Ascending aorta (tissue), 2 donors: ENCODE results near the gene PPID. TPM values are rescaled to one million over a fixed set of nuclear protein-coding genes. Genes with fewer than 3 reads are reported as not detected.

Source experiments
- DNase-seq, 2 donors: peaks; one replicate each; pipeline ENCODE4 v3.0.0-alpha.2; 2019; ENCODE audit warnings: low spot score in 2 of 2
- H3K27ac ChIP-seq, 2 donors: fragments of 200-600 bp; sonication (generic); one replicate each; pipeline ENCODE4 v1.5.1; 2016 to 2017; ENCODE audit warnings: mild to moderate bottlenecking in 1 of 2
- H3K27me3 ChIP-seq: fragments of 200-600 bp; sonication (generic); one replicate; pipeline ENCODE4 v1.5.1; 2017
- H3K36me3 ChIP-seq, 2 donors: fragments of 200-600 bp; sonication (generic); one replicate each; pipeline ENCODE4 v1.5.1; 2016
- H3K4me1 ChIP-seq, 2 donors: fragments of 200-600 bp; sonication (generic); one replicate each; pipeline ENCODE4 v1.5.1; 2016 to 2017; ENCODE audit warnings: mild to moderate bottlenecking in 1 of 2
- H3K4me3 ChIP-seq, 2 donors: fragments of 200-600 bp; sonication (generic); one replicate each; pipeline ENCODE4 v1.5.1; 2016 to 2017; ENCODE audit warnings: mild to moderate bottlenecking in 1 of 2
- H3K9me3 ChIP-seq, 2 donors: fragments of 200-600 bp; sonication (generic); one replicate each; pipeline ENCODE4 v1.5.1; 2016
- intact Hi-C: fragments of 100-400 bp; cut with DNase I; formaldehyde crosslinking; loops from one replicate; pipeline ENCODE4 v1.15.1; 2023
- total RNA-seq: library from RNA; depleted of rRNA; stranded (reverse); fragments of >200 nt; gene quantifications from one replicate; pipeline ENCODE4 v1.1.0, GENCODE V29; 2016
- TF ChIP-seq, protein P1 (sequence below), 3 experiments: fragments of 200-600 bp in 2 of 3; fragments of 450-650 bp in 1 of 3; sonication (generic) in 2 of 3; IDR thresholded peaks; one replicate each; pipeline ENCODE4 v1.5.1; 2016 to 2019; ENCODE audit warnings: antibody characterized with exemption in 3 of 3, mild to moderate bottlenecking in 1 of 3, moderate library complexity in 1 of 3

Gene PPID
- total RNA-seq, 1 donor from 2014 or later, result 20.8 TPM

DNA sequence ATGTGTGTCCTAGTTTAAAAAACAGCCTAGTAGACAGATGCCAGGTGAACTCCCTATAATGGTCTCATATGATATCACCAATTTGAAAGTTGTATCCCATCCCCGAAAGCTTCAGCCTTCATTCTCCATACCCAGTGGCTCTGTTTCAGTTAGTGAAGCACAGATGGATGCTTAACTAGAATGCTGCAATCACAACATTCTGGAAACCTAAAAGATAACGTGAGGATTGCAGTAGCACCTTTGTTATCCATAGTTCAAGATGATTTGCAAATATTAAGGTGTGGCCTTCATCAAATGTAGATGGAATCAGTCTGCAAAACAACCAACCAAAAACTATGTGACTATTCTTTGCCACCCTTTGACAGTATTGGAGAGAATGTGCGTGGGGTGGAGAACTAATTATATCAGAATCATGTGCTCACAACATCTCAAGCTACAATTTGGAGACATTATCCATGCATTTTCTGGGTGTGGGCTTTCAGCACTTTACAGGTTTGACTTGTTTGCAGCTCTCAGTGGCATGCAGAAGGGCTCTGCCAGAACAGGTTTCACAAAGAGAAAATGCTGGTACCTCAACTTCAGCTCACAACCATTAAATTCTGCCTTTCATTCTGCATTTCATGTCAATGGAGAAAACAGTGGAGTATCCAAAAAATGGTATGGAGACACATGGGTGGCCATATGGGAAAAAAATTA is 18.3 kb upstream of the PPID start:
- TF ChIP-seq, protein P1, sequence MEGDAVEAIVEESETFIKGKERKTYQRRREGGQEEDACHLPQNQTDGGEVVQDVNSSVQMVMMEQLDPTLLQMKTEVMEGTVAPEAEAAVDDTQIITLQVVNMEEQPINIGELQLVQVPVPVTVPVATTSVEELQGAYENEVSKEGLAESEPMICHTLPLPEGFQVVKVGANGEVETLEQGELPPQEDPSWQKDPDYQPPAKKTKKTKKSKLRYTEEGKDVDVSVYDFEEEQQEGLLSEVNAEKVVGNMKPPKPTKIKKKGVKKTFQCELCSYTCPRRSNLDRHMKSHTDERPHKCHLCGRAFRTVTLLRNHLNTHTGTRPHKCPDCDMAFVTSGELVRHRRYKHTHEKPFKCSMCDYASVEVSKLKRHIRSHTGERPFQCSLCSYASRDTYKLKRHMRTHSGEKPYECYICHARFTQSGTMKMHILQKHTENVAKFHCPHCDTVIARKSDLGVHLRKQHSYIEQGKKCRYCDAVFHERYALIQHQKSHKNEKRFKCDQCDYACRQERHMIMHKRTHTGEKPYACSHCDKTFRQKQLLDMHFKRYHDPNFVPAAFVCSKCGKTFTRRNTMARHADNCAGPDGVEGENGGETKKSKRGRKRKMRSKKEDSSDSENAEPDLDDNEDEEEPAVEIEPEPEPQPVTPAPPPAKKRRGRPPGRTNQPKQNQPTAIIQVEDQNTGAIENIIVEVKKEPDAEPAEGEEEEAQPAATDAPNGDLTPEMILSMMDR (IDR thresholded peaks at IDR 0.05), result no peak
- Histone ChIP-seq H3K27me3 (no peaks in the 10 kb centered on the region), H3K4me3 (no peak overlapping the region), H3K36me3 (no peaks in the 10 kb centered on the region), H3K27ac (no peak overlapping the region), H3K4me1 (no peaks in the 10 kb centered on the region), H3K9me3 (no peaks in the 10 kb centered on the region)
- intact Hi-C loops, result no loop called here
- no peak for DNase-seq

DNA sequence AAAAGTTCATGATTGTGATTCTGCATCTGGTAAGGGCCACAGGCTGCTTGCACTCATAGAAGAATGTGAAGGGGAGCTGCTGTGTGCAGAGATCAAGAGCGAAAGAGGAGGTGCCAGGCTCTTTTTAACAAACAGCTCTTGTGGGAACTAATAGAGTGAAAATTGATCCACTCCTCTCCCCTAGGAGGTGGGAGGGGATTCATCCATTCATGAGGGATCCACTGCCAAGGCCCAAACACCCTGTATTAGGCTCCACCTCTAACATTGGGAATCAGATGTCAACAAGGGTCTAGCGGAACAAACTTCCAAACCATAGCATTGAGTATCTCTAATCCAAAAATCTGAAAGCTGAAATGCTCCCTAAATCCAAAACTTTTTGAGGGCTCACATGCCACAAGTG is 16.4 kb upstream of the PPID start:
- TF ChIP-seq, protein P1 (IDR thresholded peaks at IDR 0.05), result no peak
- no peaks in the 10 kb centered on the region for H3K4me1 ChIP-seq
- H3K4me3 ChIP-seq, result no peak overlapping the region
- no peak for DNase-seq
- no peaks in the 10 kb centered on the region for H3K36me3 ChIP-seq
- H3K27ac ChIP-seq, result no peak overlapping the region
- H3K27me3 ChIP-seq, result no peaks in the 10 kb centered on the region
- no peaks in the 10 kb centered on the region for H3K9me3 ChIP-seq
- intact Hi-C loops, result no loop called here

DNA sequence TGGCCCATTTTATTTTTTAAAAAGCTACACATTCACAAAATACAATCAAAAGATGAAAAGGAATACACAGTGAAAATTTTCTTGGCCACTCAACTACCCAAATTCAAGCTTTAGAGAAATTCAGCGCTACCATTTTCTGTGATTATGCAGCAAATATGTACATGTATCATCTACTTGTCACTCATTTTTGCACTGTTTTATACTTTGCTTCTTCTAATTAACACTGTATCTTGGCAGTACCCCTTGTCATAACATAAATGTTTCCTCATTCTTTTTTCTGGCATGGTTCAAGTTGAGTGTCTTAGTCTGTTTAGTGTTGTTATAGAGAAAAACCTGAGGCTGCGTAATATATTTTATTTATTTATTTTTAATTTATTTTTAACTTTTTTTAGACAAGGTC is 15.7 kb upstream of the PPID start:
- H3K4me3 ChIP-seq, result no peak overlapping the region
- H3K36me3 ChIP-seq, result no peaks in the 10 kb centered on the region
- H3K9me3 ChIP-seq, result no peaks in the 10 kb centered on the region
- TF ChIP-seq, protein P1 (IDR thresholded peaks at IDR 0.05), result no peak
- intact Hi-C loops, result no loop called here
- no peak overlapping the region for H3K27ac ChIP-seq
- H3K4me1 ChIP-seq, result no peaks in the 10 kb centered on the region
- DNase-seq, result no peak
- H3K27me3 ChIP-seq, result no peaks in the 10 kb centered on the region

DNA sequence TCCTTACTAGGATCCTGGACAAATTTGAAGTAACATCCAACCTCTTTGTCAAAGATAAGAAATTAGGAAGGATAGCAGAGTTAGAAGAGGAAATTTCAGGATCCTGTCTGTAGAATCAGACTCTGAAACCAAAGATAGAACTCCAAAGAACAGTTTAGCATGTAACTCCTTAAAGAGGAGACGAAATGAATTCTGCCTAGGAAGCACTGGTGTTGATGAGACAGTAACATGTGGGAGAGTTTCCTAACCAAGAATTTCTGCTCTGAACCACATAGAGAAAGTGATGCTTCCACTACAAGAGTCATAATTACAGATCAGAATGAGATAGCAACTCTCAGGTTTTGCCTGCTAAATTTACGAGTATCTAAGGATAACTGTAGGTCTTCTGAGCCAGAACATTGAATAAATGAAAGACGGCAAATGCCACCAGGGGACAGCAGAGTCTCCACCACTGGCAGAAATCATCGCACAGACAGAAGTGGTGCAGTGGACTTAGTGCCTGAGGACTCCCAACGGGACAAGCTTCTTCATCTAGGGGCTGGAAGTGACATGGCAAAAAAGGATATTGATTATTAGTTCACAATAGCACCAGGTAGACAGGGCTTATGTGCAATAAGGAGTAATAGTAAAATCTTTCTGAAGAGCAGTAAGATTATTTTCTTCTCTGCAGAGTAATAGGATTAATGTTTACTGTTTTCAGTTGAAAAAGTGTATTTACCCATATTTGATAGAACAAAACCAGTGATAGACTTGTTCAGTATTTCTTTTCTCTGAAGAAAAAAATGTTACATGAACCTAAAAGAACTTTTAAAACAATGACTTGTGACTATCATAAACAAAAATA is 6.7 kb upstream of the PPID start:
- Histone ChIP-seq H3K27me3 (no peaks in the 10 kb centered on the region), H3K9me3 (no peaks in the 10 kb centered on the region), H3K27ac (no peak overlapping the region), H3K4me3 (no peak overlapping the region), H3K4me1 (no peaks in the 10 kb centered on the region), H3K36me3 (no peaks in the 10 kb centered on the region)
- TF ChIP-seq, protein P1 (IDR thresholded peaks at IDR 0.05), result peak; percentile 78 to 96 (median 94)
- intact Hi-C loops, result loop anchor here (1.0 to 10.0 kb wide), 4 partner anchors 120 to 715 kb away; no protein-coding TSS in a partner anchor
- DNase-seq, result peak in 1 of 2 donors; percentile 82

DNA sequence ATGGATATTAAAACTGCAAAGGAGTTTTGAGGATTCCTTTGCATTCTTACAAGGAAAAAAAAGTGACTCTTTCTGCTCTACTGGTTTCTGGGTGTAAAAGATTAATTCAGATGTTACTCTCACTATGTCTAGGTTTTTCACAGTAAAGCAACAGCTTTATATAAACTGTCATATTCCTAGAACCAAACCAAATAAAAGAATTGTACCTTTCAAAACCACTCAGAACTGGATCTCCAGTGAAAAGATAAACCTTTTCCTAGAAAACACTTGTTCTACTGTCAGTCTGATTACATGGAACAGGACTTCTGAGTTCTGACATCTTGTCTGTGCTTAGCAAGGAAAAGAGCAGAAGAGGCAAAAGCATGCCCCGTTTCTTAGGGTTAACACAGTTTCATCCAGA is 5.0 kb upstream of the PPID start:
- Histone ChIP-seq H3K27ac (no peak overlapping the region), H3K4me1 (peaks cover 0 to 2% of the 10 kb centered on the region in 2 donors), H3K36me3 (no peaks in the 10 kb centered on the region), H3K9me3 (no peaks in the 10 kb centered on the region), H3K27me3 (no peaks in the 10 kb centered on the region), H3K4me3 (no peak overlapping the region)
- TF ChIP-seq, protein P1 (IDR thresholded peaks at IDR 0.05), result no peak
- intact Hi-C loops, result loop anchor here (2.0 to 10.0 kb wide), 2 partner anchors 449 to 717 kb away; no protein-coding TSS in a partner anchor
- DNase-seq, result no peak
